ENCODE measurements around the gene ANKFN1.

DNA sequence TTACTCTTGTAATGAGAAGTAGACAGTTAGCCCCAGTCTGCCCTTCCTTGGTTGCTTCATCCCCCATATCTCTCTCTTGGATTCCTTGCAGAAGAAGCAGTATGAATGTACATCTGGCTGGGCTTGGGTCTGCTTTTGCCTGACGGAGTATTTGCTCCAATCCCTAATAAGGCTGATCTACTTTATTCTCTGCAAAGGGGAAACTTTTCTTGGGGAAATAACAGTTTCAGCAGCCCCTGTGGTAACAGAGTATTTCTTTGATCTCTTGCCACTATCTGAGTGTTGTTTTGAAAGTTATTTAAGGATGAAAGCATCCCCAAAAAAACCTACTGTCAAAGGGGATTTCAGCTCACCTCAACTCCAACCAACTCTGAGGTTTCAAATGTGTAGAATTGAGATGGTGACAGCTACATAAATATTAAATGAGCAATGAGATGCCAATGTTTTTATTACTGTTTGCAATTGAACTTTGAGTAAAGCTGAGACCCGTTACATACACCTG, 271.3 kb downstream of the ANKFN1 start:
- TF ChIP-seq, protein P1, sequence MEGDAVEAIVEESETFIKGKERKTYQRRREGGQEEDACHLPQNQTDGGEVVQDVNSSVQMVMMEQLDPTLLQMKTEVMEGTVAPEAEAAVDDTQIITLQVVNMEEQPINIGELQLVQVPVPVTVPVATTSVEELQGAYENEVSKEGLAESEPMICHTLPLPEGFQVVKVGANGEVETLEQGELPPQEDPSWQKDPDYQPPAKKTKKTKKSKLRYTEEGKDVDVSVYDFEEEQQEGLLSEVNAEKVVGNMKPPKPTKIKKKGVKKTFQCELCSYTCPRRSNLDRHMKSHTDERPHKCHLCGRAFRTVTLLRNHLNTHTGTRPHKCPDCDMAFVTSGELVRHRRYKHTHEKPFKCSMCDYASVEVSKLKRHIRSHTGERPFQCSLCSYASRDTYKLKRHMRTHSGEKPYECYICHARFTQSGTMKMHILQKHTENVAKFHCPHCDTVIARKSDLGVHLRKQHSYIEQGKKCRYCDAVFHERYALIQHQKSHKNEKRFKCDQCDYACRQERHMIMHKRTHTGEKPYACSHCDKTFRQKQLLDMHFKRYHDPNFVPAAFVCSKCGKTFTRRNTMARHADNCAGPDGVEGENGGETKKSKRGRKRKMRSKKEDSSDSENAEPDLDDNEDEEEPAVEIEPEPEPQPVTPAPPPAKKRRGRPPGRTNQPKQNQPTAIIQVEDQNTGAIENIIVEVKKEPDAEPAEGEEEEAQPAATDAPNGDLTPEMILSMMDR (IDR thresholded peaks at IDR 0.05 in 2 of 3, conservative IDR thresholded peaks at IDR 0.05 in 1 of 3; ENCODE audit: control insufficient read depth in 2 of 3, extremely low read depth in 1 of 3, insufficient read depth in 1 of 3, low read depth in 3 of 3, low read length in 3 of 3): no peak
- no peak for TF ChIP-seq POLR2A (IDR thresholded peaks at IDR 0.05; ENCODE audit: low read depth, low read length)
- TF ChIP-seq, protein P2, sequence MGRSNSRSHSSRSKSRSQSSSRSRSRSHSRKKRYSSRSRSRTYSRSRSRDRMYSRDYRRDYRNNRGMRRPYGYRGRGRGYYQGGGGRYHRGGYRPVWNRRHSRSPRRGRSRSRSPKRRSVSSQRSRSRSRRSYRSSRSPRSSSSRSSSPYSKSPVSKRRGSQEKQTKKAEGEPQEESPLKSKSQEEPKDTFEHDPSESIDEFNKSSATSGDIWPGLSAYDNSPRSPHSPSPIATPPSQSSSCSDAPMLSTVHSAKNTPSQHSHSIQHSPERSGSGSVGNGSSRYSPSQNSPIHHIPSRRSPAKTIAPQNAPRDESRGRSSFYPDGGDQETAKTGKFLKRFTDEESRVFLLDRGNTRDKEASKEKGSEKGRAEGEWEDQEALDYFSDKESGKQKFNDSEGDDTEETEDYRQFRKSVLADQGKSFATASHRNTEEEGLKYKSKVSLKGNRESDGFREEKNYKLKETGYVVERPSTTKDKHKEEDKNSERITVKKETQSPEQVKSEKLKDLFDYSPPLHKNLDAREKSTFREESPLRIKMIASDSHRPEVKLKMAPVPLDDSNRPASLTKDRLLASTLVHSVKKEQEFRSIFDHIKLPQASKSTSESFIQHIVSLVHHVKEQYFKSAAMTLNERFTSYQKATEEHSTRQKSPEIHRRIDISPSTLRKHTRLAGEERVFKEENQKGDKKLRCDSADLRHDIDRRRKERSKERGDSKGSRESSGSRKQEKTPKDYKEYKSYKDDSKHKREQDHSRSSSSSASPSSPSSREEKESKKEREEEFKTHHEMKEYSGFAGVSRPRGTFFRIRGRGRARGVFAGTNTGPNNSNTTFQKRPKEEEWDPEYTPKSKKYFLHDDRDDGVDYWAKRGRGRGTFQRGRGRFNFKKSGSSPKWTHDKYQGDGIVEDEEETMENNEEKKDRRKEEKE (IDR thresholded peaks at IDR 0.05): no peak
- TF ChIP-seq ZSCAN29 (IDR thresholded peaks at IDR 0.05): no peak
- TF ChIP-seq, protein P3, sequence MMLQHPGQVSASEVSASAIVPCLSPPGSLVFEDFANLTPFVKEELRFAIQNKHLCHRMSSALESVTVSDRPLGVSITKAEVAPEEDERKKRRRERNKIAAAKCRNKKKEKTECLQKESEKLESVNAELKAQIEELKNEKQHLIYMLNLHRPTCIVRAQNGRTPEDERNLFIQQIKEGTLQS (IDR thresholded peaks at IDR 0.05; ENCODE audit: borderline replicate concordance, extremely low read depth, low read depth, low read length): no peak
- no peak for TF ChIP-seq PAX8 (IDR thresholded peaks at IDR 0.05)
